GM18505 (cell line): ENCODE results near the gene CNGA4.

Source experiments
- ATAC-seq: cut with Tn5 transposase; IDR thresholded peaks from one replicate; pipeline ENCODE4 v1.9.1; 2021; ENCODE audit not compliant: unreplicated experiment
- POLR2A ChIP-seq: IDR thresholded peaks from 4 replicates; pipeline ENCODE4 v1.6.1; 2011; ENCODE audit warnings: borderline replicate concordance; ENCODE audit not compliant: insufficient read depth, insufficient read length; ENCODE audit errors: extremely low read depth

CNGA4 gene

DNA sequence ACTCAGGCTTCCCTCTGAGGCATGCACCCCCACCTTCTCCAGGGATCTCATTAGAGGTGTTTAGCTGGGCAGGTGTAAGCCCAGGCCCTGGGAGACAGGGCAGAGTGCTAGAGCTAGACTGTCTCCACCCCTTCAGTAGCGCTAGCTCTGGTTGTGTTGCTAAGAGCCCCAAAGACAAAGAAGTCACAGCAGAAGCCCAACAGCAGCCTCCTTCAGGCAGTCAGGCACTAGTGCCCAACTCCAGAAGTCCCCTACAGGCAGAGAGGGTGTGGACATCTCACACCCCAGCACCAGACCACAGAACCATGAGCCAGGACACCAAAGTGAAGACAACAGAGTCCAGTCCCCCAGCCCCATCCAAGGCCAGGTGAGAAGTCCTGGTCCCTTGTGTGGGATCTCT lies at the start of gene CNGA4:
Gene CNGA4 (plus strand): TSS at position 188 of the 400 bp plus-strand sequence. CDS start 118 bp downstream, at position 306.
- TF ChIP-seq POLR2A, result no peak
- no peak for ATAC-seq

- TF ChIP-seq POLR2A, result no peak
- no peak for ATAC-seq
Measured at GRCh38 chr11:6191742-6192141, 47.1 kb upstream of the CNGA4 start.

DNA sequence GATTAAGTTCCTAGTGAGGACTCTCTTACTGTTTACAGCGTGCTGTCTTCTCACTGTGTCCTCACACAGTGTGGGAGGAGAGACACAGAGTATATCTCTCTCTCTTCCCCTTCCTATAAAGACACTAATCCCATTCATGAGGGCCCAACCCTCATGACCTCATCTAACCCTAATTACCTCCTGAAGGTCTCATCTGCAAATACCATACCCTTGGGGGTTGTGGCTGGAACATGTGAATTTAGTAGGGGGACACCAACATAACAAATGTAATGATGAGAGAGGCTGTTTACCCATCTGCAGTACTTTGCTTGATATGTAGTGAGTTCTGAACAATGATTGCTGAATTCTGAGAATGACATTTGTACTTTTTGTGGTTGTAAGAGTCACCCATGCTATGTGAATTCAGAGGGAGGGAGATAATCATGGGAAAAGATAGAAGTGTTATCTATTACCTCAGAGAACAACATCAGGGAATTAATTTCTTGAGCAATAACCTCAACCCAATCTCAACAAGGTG lies 44.8 kb upstream of the CNGA4 start:
- ATAC-seq, result no peak
- no peak for TF ChIP-seq POLR2A

DNA sequence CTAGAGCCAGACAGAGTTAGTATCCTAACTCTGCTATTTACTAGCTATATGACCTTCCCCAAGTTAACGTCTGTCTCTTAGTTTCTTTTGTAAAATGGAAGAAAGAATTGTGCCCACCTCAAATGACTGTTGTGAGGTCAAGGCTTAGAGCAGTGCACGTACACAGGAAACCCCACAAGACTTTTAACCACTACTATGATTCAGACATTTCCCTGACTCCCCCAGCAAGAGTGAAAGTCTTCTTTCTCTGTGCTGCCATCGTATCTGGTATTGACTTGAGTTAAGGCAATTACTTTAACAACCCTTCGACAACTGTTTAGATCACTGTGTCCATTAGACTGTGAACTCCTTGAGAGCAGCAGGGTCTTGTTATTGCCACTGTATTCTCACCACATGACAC lies 42.5 kb upstream of the CNGA4 start:
- no peak for TF ChIP-seq POLR2A
- no peak for ATAC-seq

GRCh38 chr11:6197466-6198200 lies 41.3 kb upstream of the CNGA4 start:
- TF ChIP-seq POLR2A, result no peak
- no peak for ATAC-seq

DNA sequence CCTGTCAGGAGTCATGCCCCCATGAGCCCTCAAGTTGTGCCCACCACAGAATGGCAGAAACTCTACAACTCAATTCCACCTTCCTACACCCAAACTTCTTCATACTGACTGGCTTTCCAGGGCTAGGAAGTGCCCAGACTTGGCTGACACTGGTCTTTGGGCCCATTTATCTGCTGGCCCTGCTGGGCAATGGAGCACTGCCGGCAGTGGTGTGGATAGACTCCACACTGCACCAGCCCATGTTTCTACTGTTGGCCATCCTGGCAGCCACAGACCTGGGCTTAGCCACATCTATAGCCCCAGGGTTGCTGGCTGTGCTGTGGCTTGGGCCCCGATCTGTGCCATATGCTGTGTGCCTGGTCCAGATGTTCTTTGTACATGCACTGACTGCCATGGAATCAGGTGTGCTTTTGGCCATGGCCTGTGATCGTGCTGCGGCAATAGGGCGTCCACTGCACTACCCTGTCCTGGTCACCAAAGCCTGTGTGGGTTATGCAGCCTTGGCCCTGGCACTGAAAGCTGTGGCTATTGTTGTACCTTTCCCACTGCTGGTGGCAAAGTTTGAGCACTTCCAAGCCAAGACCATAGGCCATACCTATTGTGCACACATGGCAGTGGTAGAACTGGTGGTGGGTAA lies 39.6 kb upstream of the CNGA4 start, which contains the start of gene OR52W1:
Gene OR52W1 (plus strand): TSS at position 51 of the 637 bp plus-strand sequence. CDS start 0 bp downstream, at position 51.
- ATAC-seq, result no peak
- no peak for TF ChIP-seq POLR2A

- no peak for ATAC-seq
- TF ChIP-seq POLR2A, result no peak
Measured at GRCh38 chr11:6200975-6201374, 37.9 kb upstream of the CNGA4 start.

GRCh38 chr11:6201481-6201880 lies 37.4 kb upstream of the CNGA4 start:
- ATAC-seq, result no peak

DNA sequence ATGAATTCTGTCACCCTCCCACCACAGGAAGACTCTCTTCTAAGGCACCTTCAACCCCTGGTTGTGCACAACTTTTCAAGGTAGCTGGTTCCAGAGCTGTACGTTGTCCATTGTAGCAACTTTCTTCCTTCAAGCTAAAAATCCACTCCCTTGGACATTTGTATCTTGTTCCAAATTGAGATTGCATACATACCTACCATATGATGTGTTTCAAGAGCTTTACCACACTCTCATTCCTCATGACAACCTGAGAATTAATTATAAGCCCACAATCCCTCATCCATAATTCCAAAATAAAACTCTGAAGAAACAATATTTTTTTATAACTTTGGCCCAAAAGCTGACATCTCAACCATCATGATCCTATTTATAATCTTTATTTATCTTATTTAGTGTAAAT lies 36.8 kb upstream of the CNGA4 start:
- no peak for ATAC-seq
- no peak for TF ChIP-seq POLR2A

More at GRCh38 chr11:6201481-6201880, 37.4 kb upstream of the CNGA4 start:
- TF ChIP-seq POLR2A, result no peak

DNA sequence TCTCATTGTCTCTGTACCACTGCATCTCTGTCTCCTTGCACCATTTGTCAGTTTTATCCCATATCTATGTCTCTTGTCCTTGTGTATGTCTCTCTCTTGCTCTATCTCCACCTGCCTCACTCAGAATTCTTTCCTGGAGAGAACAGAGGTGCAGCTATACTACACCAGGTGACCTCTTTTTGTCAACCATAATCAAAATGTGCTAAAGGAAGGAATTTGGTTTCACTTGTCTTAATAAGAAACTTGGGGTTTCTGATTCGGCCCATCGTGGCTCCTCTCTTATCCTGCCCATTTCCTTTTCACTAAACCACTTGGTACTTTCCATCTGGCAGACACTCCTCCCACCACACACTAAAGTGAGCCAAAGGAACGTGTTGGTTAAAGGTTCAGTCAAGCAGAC lies 35.6 kb upstream of the CNGA4 start:
- peak; percentile 53 for ATAC-seq

GRCh38 chr11:6204706-6205105 lies 34.2 kb upstream of the CNGA4 start:
- TF ChIP-seq POLR2A, result no peak
- no peak for ATAC-seq

More for the DNA sequence above, 35.6 kb upstream of the CNGA4 start:
- no peak for TF ChIP-seq POLR2A

- TF ChIP-seq POLR2A, result no peak
- no peak for ATAC-seq
Measured at GRCh38 chr11:6205366-6205765, 33.5 kb upstream of the CNGA4 start, which contains the start of gene C11orf42. TSS of gene C11orf42 (plus strand) at chr11:6205557. CDS start at chr11:6205616, 59 bp downstream.

DNA sequence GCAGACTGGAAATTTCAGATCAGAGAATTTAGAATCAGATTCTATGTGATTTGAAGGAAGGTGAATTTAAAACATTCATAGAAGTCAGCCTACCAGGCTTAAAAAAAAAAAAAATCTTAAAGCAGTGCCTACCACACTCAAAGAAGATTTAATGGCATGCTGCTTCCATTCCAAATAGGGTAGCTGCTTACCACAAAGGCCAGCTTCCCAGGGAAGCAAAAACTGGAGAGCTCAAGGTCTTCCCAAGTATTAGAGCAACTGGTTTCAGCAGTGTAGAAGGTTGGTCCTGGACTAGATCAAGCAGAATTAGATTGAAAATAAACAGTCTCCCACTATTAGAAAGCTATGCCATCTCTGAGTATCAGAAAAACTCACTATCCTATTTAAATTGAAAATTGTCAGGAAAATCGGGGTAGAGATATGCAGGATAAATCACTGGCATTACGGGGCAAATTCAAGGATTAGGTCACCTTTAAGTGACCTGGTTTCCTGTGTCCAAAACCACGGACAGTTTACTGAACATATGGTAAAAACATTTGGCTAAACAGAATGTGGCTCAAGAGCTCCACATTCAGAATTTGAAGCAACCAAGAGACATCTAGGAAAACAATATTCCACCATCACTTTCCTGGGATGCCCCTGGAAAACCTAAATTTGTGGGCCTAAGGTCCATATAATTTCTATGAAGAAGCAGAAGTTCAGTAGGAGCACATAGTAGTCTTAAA lies 32.3 kb upstream of the CNGA4 start:
- ATAC-seq, result no peak
- no peak for TF ChIP-seq POLR2A

- no peak for ATAC-seq
- TF ChIP-seq POLR2A, result no peak
Measured at GRCh38 chr11:6209801-6210200, 29.1 kb upstream of the CNGA4 start.

- TF ChIP-seq POLR2A, result no peak
- no peak for ATAC-seq
Measured at GRCh38 chr11:6210274-6210955, 28.5 kb upstream of the CNGA4 start.
